K562 (cell line): ENCODE measurements around the gene GAB2. TPM values are rescaled to one million over a fixed set of nuclear protein-coding genes. Genes with fewer than 3 reads are reported as not detected.
A peak's percentile ranks its signal among the peaks of the same experiment; 100 is the strongest.

ENCODE experiments used
- BRD9 ChIP-seq: fragments of 450-650 bp; IDR thresholded peaks from 2 replicates; pipeline ENCODE4 v1.6.1; 2018; ENCODE audit warnings: low read depth; ENCODE audit not compliant: partially characterized antibody
- L3MBTL2 ChIP-seq: fragments of 450-650 bp; IDR thresholded peaks from 2 replicates; pipeline ENCODE4 v1.6.1; 2016; ENCODE audit warnings: mild to moderate bottlenecking, moderate library complexity
- ZNF197 ChIP-seq: fragments of 200-800 bp; sonication (Bioruptor generic); IDR thresholded peaks from 2 replicates; pipeline ENCODE4 v1.6.1; 2016; ENCODE audit warnings: low read depth, missing genetic modification characterization, missing compliant biosample characterization
- polyA plus RNA-seq, 8 experiments: library from polyadenylated mRNA; depleted of rRNA in 4 of 8; stranded (reverse) in 5 of 8; unstranded in 3 of 8; fragments of >200 nt; fragmentation: Nextera tagmentation in 2 of 8; fragmentation: Illumina TruSeq in 1 of 8; extraction: Ambion mirVana in 2 of 8; extraction: Trizol in 1 of 8; gene quantifications; 2 replicates each; pipeline versions ENCODE4 v1.2.1 to v1.2.3, GENCODE V29; 2011 to 2014; ENCODE audit warnings: inconsistent platforms in 1 of 8, missing spikeins in 1 of 8
- total RNA-seq, 7 experiments: library from RNA; depleted of rRNA in 6 of 7; stranded (reverse); fragments of >200 nt in 6 of 7; fragmentation: Illumina TruSeq in 2 of 7; extraction: Trizol in 2 of 7; gene quantifications; 2 replicates each; pipeline versions ENCODE4 v1.2.1 to v1.2.3, GENCODE V29; 2011 to 2021; ENCODE audit warnings: low replicate concordance in 1 of 7
- TF ChIP-seq, protein P1 (sequence below): fragments of 450-650 bp; IDR thresholded peaks from 2 replicates; pipeline ENCODE4 v1.6.1; 2017; ENCODE audit warnings: antibody characterized with exemption, mild to moderate bottlenecking
- TF ChIP-seq, protein P2 (sequence below): fragments of 450-650 bp; IDR thresholded peaks from 2 replicates; pipeline ENCODE4 v1.6.1; 2016

GAB2 gene
- total and polyA plus RNA-seq, 9 of the 15 experiments (the other 6 are each of a cell fraction or from before 2014, with no cell fraction given), result 2.3 to 35.2 (median 16.1) TPM

DNA sequence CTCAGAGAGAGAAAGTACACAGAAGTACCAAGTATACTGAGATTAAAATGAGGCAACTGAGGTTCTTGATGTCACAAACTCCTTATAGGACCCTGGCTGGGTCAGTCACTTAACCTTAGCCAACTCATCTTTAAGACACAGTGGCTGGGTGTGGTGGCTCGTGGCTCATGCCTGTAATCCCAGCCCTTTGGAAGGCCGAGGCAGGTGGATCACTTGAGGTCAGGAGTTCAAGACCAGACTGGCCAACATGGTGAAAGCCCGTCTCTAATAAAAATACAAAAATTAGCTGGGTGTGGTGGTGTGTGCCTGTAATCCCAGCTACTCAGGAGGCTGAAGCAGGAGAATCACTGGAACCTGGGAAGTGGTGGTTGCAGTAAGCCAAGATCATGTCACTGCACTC, 61.9 kb downstream of the GAB2 start (continued):
- TF ChIP-seq, protein P1, sequence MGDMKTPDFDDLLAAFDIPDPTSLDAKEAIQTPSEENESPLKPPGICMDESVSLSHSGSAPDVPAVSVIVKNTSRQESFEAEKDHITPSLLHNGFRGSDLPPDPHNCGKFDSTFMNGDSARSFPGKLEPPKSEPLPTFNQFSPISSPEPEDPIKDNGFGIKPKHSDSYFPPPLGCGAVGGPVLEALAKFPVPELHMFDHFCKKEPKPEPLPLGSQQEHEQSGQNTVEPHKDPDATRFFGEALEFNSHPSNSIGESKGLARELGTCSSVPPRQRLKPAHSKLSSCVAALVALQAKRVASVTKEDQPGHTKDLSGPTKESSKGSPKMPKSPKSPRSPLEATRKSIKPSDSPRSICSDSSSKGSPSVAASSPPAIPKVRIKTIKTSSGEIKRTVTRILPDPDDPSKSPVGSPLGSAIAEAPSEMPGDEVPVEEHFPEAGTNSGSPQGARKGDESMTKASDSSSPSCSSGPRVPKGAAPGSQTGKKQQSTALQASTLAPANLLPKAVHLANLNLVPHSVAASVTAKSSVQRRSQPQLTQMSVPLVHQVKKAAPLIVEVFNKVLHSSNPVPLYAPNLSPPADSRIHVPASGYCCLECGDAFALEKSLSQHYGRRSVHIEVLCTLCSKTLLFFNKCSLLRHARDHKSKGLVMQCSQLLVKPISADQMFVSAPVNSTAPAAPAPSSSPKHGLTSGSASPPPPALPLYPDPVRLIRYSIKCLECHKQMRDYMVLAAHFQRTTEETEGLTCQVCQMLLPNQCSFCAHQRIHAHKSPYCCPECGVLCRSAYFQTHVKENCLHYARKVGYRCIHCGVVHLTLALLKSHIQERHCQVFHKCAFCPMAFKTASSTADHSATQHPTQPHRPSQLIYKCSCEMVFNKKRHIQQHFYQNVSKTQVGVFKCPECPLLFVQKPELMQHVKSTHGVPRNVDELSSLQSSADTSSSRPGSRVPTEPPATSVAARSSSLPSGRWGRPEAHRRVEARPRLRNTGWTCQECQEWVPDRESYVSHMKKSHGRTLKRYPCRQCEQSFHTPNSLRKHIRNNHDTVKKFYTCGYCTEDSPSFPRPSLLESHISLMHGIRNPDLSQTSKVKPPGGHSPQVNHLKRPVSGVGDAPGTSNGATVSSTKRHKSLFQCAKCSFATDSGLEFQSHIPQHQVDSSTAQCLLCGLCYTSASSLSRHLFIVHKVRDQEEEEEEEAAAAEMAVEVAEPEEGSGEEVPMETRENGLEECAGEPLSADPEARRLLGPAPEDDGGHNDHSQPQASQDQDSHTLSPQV, result 0 out of 2 replicates have a peak, but pooled peaks have one; percentile 18
- TF ChIP-seq L3MBTL2 (peak; percentile 81), BRD9 (peak; percentile 7), ZNF197 (0 out of 2 replicates have a peak, but pooled peaks have one; percentile 10)
- TF ChIP-seq, protein P2, sequence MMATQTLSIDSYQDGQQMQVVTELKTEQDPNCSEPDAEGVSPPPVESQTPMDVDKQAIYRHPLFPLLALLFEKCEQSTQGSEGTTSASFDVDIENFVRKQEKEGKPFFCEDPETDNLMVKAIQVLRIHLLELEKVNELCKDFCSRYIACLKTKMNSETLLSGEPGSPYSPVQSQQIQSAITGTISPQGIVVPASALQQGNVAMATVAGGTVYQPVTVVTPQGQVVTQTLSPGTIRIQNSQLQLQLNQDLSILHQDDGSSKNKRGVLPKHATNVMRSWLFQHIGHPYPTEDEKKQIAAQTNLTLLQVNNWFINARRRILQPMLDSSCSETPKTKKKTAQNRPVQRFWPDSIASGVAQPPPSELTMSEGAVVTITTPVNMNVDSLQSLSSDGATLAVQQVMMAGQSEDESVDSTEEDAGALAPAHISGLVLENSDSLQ, result 0 out of 2 replicates have a peak, but pooled peaks have one; percentile 28
